DND-41 (cell line): ENCODE results near the gene NARS2.

Experiments used
- ATAC-seq: fragments of 200-7000 bp; cut with Tn5 transposase; 3 replicates; pipeline ENCODE4 v1.9.1; 2021; ENCODE audit warnings: low read depth; ENCODE audit not compliant: insufficient read depth
- DNase-seq: peaks from one replicate; pipeline ENCODE4 v3.0.0-alpha.2; 2020
- H2AFZ ChIP-seq: 2 replicates; pipeline ENCODE4 v1.6.0; 2012; ENCODE audit warnings: low read depth, low read length
- H3K27ac ChIP-seq: 2 replicates; pipeline ENCODE4 v1.5.1; 2012; ENCODE audit warnings: low read length, inconsistent platforms
- H3K27me3 ChIP-seq: fragments of 200-600 bp; sonication (generic); 2 replicates; pipeline ENCODE4 v1.6.0; 2012; ENCODE audit warnings: low read length, mild to moderate bottlenecking, inconsistent platforms; ENCODE audit not compliant: insufficient read depth, poor library complexity
- H3K36me3 ChIP-seq: 2 replicates; pipeline ENCODE4 v1.5.1; 2012; ENCODE audit warnings: low read length, inconsistent platforms; ENCODE audit not compliant: insufficient read depth
- H3K4me1 ChIP-seq: 2 replicates; pipeline ENCODE4 v1.5.1; 2012; ENCODE audit warnings: mild to moderate bottlenecking, low read length; ENCODE audit not compliant: insufficient read depth
- H3K4me2 ChIP-seq: 2 replicates; pipeline ENCODE4 v1.6.0; 2012; ENCODE audit warnings: mild to moderate bottlenecking, moderate library complexity, low read length, inconsistent platforms; ENCODE audit not compliant: insufficient read depth
- H3K4me3 ChIP-seq, 2 experiments: fragments of 200-600 bp in 1 of 2; shearing (Covaris generic) in 1 of 2; 2 replicates each; pipeline ENCODE4 v1.5.1; 2012 to 2016; ENCODE audit warnings: inconsistent platforms in 2 of 2, low read length in 2 of 2, mild to moderate bottlenecking in 2 of 2, low read depth in 1 of 2, moderate library complexity in 1 of 2
- H3K79me2 ChIP-seq: 2 replicates; pipeline ENCODE4 v1.6.0; 2012; ENCODE audit warnings: low read length, inconsistent platforms; ENCODE audit not compliant: insufficient read depth
- H3K9ac ChIP-seq: 2 replicates; pipeline ENCODE4 v1.6.0; 2012; ENCODE audit warnings: low read depth, mild to moderate bottlenecking, inconsistent platforms, low read length, moderate library complexity
- H3K9me3 ChIP-seq: 2 replicates; pipeline ENCODE4 v1.5.1; 2012; ENCODE audit warnings: low read length, moderate library complexity, mild to moderate bottlenecking, inconsistent platforms; ENCODE audit not compliant: insufficient read depth, severe bottlenecking
- H4K20me1 ChIP-seq: 2 replicates; pipeline ENCODE4 v1.6.0; 2012; ENCODE audit warnings: low read length; ENCODE audit not compliant: insufficient read depth
- CTCF ChIP-seq: IDR thresholded peaks from 2 replicates; pipeline ENCODE4 v1.5.1; 2012; ENCODE audit warnings: borderline replicate concordance, low read length, moderate library complexity, mild to moderate bottlenecking; ENCODE audit not compliant: poor library complexity, severe bottlenecking; ENCODE audit errors: extremely low read depth
- EZH2 ChIP-seq: IDR thresholded peaks from 3 replicates; pipeline ENCODE4 v1.6.1; 2012; ENCODE audit warnings: borderline replicate concordance, low read depth, mild to moderate bottlenecking, moderate library complexity, low read length, inconsistent platforms; ENCODE audit not compliant: severe bottlenecking

Gene NARS2

GRCh38 chr11:78533399-78533798 lies 41.3 kb downstream of the NARS2 start:
- Histone ChIP-seq H3K27ac (no peak overlapping the region), H3K9me3 (no peaks in the 10 kb centered on the region), H3K79me2 (peaks cover 3% of the 10 kb centered on the region; the same call in 1 of the 2 replicates), H3K4me3 (no peak overlapping the region), H4K20me1 (no peaks in the 10 kb centered on the region), H2AFZ (no peak overlapping the region), H3K4me2 (no peak overlapping the region), H3K36me3 (peaks cover 34% of the 10 kb centered on the region), H3K9ac (no peak overlapping the region), H3K27me3 (no peaks in the 10 kb centered on the region), H3K4me1 (no peaks in the 10 kb centered on the region)
- DNase-seq: no peak
- no peak for TF ChIP-seq EZH2
- no peak for TF ChIP-seq CTCF
- no peak for ATAC-seq

GRCh38 chr11:78532991-78533390 lies 41.7 kb downstream of the NARS2 start:
- no peaks in the 10 kb centered on the region for H3K9me3 ChIP-seq
- peaks cover 33% of the 10 kb centered on the region for H3K36me3 ChIP-seq
- ATAC-seq (no peak), DNase-seq (no peak)
- H3K27ac ChIP-seq: no peak overlapping the region
- H2AFZ ChIP-seq: no peak overlapping the region
- no peak overlapping the region for H3K4me2 ChIP-seq
- peaks cover under 1% of the 10 kb centered on the region; the same call in 1 of the 2 replicates for H3K79me2 ChIP-seq
- no peak overlapping the region for H3K9ac ChIP-seq
- TF ChIP-seq EZH2 (no peak), CTCF (no peak)
- H3K4me3 ChIP-seq: no peak overlapping the region
- H4K20me1 ChIP-seq: no peaks in the 10 kb centered on the region
- H3K27me3 ChIP-seq: no peaks in the 10 kb centered on the region
- no peaks in the 10 kb centered on the region for H3K4me1 ChIP-seq

GRCh38 chr11:78526497-78527146 lies 48.0 kb downstream of the NARS2 start:
- Histone ChIP-seq H4K20me1 (no peaks in the 10 kb centered on the region), H3K9me3 (no peaks in the 10 kb centered on the region), H3K36me3 (peaks cover 9% of the 10 kb centered on the region; the same call in 1 of the 2 replicates), H3K27me3 (no peaks in the 10 kb centered on the region), H3K9ac (no peak overlapping the region), H3K79me2 (0 out of 2 replicates have a peak, but pooled peaks cover 1% of the 10 kb centered on the region), H3K4me3 (no peak overlapping the region), H3K4me2 (no peak overlapping the region), H3K27ac (no peak overlapping the region), H2AFZ (no peak overlapping the region), H3K4me1 (no peaks in the 10 kb centered on the region)
- DNase-seq: no peak
- TF ChIP-seq CTCF (no peak), EZH2 (no peak)
- ATAC-seq: no peak

GRCh38 chr11:78525720-78526119 lies 48.9 kb downstream of the NARS2 start:
- H3K9me3 ChIP-seq: no peaks in the 10 kb centered on the region
- peaks cover 9% of the 10 kb centered on the region; the same call in 1 of the 2 replicates for H3K36me3 ChIP-seq
- H3K27me3 ChIP-seq: no peaks in the 10 kb centered on the region
- H3K4me1 ChIP-seq: no peaks in the 10 kb centered on the region
- DNase-seq: no peak
- no peak for TF ChIP-seq CTCF
- no peak for TF ChIP-seq EZH2
- no peak for ATAC-seq
- H3K9ac ChIP-seq: no peak overlapping the region
- H3K4me2 ChIP-seq: no peak overlapping the region
- H2AFZ ChIP-seq: no peak overlapping the region
- 0 out of 2 replicates have a peak, but pooled peaks cover 1% of the 10 kb centered on the region for H3K79me2 ChIP-seq
- H4K20me1 ChIP-seq: no peaks in the 10 kb centered on the region
- H3K4me3 ChIP-seq: no peak overlapping the region
- no peak overlapping the region for H3K27ac ChIP-seq
